AG04450 (cell line): Measurements from ENCODE around the gene TTPAL. TPM values are rescaled to one million over a fixed set of nuclear protein-coding genes. Genes with fewer than 3 reads are reported as not detected.

Experiments
- CTCF ChIA-PET: fragments of 300-600, 350-600 bp; formaldehyde crosslinking; extraction: SDS; loops from one replicate; lab custom pipeline; 2022; ENCODE audit warnings: antibody characterized with exemption, inconsistent platforms; lab: Charles Lee
- POLR2A ChIA-PET: fragments of 350-600 bp; formaldehyde crosslinking; extraction: SDS; loops from one replicate; lab custom pipeline; 2021; ENCODE audit warnings: antibody characterized with exemption, inconsistent platforms; lab: Yijun Ruan, JAX
- DNase-seq: peaks from one replicate; pipeline ENCODE4 v3.0.0-alpha.2; 2011; ENCODE audit warnings: low read depth, low spot score
- H3K27ac ChIP-seq: one replicate; pipeline ENCODE4 v1.5.1; 2012; ENCODE audit warnings: low read depth, low read length, control low read depth
- H3K27me3 ChIP-seq: one replicate; pipeline ENCODE4 v1.6.0; 2012; ENCODE audit warnings: low read length; ENCODE audit not compliant: control insufficient read depth, insufficient read depth
- H3K4me3 ChIP-seq: 2 replicates; pipeline ENCODE4 v1.5.1; 2011; ENCODE audit warnings: mild to moderate bottlenecking, low read depth, low read length, control low read depth
- H3K9me3 ChIP-seq: 2 replicates; pipeline ENCODE4 v1.5.1; 2012; ENCODE audit warnings: low read length; ENCODE audit not compliant: control insufficient read depth, insufficient read depth
- polyA plus RNA-seq: library from polyadenylated mRNA; depleted of rRNA; stranded (reverse); fragments of >200 nt; gene quantifications from 2 replicates; pipeline ENCODE4 v1.2.3, GENCODE V29; 2011
- TF ChIP-seq, protein P1 (sequence below): IDR thresholded peaks from 2 replicates; pipeline ENCODE4 v1.5.1; 2011; ENCODE audit warnings: low read depth, low read length, control low read depth, inconsistent platforms

Gene TTPAL
- polyA plus RNA-seq, 1 experiment, result 11.2 TPM

DNA sequence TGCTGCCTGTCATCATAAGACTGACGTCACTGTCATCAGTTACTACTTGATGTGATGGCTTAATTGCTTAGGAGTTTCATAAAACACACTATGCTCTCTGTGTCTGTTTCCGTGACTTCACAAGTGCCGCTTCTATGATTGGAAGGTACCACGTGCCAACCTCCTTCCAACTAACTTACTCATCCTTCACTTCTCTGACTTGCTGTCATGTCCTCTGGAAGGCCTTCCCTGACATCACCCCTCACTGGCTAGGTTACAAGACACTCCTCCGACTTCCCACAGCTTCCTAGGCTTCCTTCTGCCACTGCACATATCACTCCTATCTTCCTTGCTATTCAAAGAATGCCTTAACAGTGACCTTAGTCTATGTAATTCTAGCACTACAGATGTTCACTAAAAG lies 25.8 kb downstream of the TTPAL start:
- no peak overlapping the region for H3K27ac ChIP-seq
- ChIA-PET POLR2A (interaction anchor here (0.5 kb wide), 1 partner anchor 47 kb away, joined by 4 read pairs; no protein-coding TSS in a partner anchor), CTCF (no interaction called here)
- no peaks in the 10 kb centered on the region for H3K27me3 ChIP-seq
- no peak for DNase-seq
- H3K9me3 ChIP-seq, result no peaks in the 10 kb centered on the region
- TF ChIP-seq, protein P1, sequence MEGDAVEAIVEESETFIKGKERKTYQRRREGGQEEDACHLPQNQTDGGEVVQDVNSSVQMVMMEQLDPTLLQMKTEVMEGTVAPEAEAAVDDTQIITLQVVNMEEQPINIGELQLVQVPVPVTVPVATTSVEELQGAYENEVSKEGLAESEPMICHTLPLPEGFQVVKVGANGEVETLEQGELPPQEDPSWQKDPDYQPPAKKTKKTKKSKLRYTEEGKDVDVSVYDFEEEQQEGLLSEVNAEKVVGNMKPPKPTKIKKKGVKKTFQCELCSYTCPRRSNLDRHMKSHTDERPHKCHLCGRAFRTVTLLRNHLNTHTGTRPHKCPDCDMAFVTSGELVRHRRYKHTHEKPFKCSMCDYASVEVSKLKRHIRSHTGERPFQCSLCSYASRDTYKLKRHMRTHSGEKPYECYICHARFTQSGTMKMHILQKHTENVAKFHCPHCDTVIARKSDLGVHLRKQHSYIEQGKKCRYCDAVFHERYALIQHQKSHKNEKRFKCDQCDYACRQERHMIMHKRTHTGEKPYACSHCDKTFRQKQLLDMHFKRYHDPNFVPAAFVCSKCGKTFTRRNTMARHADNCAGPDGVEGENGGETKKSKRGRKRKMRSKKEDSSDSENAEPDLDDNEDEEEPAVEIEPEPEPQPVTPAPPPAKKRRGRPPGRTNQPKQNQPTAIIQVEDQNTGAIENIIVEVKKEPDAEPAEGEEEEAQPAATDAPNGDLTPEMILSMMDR, result no peak
- no peak overlapping the region for H3K4me3 ChIP-seq

DNA sequence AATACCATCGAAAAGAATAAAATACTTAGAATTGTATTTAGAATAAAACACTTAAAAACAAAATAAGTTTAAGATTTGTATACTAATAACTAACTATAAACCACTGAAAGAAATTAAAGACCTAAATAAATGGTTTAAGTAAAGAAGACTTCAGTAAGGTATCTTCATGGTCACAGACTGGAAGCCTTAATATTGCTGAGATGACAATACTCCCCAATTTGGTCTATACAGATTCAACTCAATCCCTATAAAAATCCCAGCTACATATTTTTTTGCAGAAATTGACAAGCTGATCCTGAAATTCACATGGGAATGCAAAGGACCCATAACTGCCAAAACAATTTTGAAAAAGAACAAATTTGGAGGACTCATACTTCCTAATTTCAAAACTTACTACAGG lies 27.3 kb downstream of the TTPAL start:
- ChIA-PET POLR2A (no interaction called here), CTCF (interaction anchor here (0.8 to 1.7 kb wide), 3 partner anchors 107 to 509 kb away, joined by 3 read pairs; no protein-coding TSS in a partner anchor)

DNA sequence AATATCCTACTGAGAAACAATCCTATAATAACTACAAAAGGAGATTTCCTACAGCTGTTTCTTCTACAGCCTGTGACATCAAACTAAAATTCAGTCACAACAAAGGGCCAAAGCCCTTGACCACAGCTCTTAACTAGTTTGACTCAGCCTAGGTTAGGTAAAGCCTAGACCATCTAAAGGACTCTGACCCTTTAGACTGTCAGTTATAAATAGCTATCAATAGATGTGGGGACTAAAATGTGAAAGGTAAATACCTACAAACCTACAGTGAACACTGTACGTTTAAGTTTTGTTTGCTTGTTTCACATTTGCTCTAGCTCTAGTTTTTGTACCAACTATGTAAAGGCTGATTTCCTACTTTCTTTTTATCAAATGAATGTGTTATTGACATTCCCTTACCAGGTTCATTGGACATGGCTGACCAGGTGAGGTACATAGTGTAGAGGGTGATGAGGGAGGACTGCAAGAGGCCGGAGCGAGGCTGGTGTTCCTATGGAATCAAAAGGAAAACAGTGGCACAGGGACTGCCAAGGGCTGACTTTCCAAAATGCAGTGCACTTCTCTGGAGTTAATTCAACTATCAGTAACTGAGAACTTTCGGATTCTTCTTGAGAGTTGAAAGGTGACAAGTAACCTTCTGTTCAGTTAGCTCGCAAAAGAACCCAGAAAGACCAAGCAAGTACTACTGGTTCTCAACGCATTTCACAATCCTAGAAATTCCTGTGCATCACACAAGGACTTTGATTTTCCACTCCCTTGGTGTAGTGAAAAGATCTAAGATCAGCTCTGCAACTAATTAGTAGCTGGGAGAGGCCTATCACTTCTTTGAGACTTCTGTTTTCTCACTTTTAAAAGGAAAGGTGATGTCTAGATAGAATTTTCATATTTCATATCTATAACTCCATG lies 29.0 kb downstream of the TTPAL start:
- TF ChIP-seq, protein P1, result no peak
- ChIA-PET CTCF (interaction anchor here (0.7 to 1.7 kb wide), 4 partner anchors 13 to 120 kb away, joined by 3 to 5 read pairs (median 4); no protein-coding TSS in a partner anchor), POLR2A (no interaction called here)
- Histone ChIP-seq H3K4me3 (no peak overlapping the region), H3K27me3 (no peaks in the 10 kb centered on the region), H3K27ac (no peak overlapping the region), H3K9me3 (no peaks in the 10 kb centered on the region)
- no peak for DNase-seq

More for the DNA sequence above, 27.3 kb downstream of the TTPAL start:
- Histone ChIP-seq H3K27ac (no peak overlapping the region), H3K27me3 (no peaks in the 10 kb centered on the region), H3K9me3 (no peaks in the 10 kb centered on the region), H3K4me3 (no peak overlapping the region)
- TF ChIP-seq, protein P1, result no peak
- DNase-seq, result no peak

DNA sequence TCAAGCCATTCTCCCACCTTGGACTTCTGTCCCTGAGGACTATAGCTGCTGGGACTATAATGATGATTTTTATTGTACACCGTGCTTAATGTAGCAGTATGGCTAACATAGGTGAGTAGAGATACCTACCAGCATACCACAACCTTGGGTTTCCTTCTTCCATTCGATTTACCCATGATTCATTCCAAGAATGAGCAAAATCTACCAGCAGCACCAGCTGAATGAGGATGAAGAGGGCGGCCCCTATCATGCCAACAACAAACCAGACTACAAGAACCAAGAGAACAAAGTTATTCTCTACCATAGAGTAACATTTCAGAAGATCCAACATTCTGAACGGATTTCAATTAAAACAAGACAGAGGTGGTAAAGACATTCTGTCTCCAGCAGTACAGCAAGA lies 34.1 kb downstream of the TTPAL start:
- ChIA-PET CTCF (interaction anchor here (0.9 kb wide), 1 partner anchor 98 kb away, joined by 4 read pairs; no protein-coding TSS in a partner anchor), POLR2A (no interaction called here)
- Histone ChIP-seq H3K9me3 (no peaks in the 10 kb centered on the region), H3K27me3 (no peaks in the 10 kb centered on the region), H3K4me3 (no peak overlapping the region), H3K27ac (no peak overlapping the region)
- TF ChIP-seq, protein P1, result no peak
- no peak for DNase-seq

DNA sequence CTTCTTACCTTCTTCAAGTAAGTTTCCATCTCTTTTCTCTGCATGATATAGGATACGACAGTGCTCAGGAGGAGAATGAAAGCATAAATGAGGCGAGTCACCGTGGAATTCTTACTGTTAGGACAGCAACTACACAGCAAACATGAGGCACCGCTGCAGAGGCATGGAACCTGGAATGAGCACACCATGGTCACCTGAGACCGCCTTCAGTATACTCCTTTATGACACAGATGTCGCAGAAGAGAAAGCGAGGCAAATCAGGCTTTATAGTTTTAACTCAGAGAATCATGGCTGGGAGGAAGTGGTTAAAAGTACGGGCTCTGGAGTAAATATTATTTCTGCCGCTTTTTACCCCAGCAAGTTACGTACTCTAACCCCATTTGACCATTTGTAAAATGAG lies 38.2 kb downstream of the TTPAL start:
- ChIA-PET POLR2A (no interaction called here), CTCF (no interaction called here)
- Histone ChIP-seq H3K27ac (no peak overlapping the region), H3K27me3 (no peaks in the 10 kb centered on the region), H3K4me3 (no peak overlapping the region), H3K9me3 (no peaks in the 10 kb centered on the region)
- TF ChIP-seq, protein P1, result no peak
- no peak for DNase-seq
